DMS 273 (cell line): Measurements from ENCODE around the gene SDC3.
A peak's percentile ranks its signal among the peaks of the same experiment; 100 is the strongest.

ENCODE experiments used
- DNase-seq: peaks from one replicate; lab custom pipeline; 2025; ENCODE audit not compliant: unreplicated experiment; lab: John Stamatoyannopoulos, UW

The SDC3 gene

DNA sequence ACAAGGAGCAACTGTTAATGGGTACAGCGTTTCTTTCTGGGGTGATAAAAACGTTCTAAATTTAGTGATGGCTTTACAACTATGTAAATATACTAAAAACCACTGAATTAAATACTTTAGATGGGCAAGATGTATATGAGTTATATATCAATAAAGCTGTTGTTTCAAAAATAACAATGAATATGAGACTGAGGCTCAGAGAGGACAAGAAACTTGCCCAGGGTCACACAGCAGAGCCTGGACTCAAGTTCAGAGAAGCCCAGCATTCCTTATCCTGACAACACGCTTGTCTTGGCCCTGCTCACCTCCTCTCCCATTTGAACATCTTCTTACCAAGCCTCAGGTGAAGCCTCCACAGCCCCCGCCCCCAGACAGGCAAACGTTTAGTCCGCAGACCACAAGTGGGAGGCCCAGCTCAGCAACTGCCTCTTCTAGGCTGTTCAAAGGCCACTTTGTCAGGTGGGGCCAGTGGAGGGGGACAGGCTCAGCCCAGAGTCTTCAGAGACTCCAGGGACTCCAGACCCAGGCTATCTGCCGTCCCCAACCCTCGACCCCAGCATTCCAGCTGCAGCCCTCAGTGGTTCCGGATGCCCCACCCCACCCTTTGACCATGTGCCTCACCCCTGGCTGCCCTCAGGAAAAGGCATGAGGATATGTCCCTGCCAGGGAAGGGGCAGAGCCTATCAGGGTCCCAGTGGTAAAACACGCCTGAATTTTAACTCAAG, 17.9 kb downstream of the SDC3 start:
- no peak for DNase-seq

DNA sequence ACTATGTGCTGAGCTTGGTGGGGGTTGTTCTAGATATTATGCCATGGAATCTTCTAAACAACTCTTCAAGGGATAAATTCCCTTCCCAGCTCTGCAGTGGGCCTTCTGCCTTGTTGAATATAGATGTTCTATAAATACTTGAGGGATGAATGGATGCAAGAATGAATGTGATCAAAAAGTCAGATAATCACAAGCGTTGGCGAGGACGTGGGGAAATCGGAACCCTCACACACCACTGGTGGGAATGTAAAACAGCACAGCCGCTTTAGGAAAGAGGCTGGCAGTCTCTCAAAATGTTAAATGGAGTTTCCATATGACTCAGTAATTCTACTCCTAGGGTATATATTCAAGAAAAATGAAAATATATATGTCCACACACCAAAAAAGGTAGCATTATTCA, 19.0 kb downstream of the SDC3 start:
- no peak for DNase-seq

DNA sequence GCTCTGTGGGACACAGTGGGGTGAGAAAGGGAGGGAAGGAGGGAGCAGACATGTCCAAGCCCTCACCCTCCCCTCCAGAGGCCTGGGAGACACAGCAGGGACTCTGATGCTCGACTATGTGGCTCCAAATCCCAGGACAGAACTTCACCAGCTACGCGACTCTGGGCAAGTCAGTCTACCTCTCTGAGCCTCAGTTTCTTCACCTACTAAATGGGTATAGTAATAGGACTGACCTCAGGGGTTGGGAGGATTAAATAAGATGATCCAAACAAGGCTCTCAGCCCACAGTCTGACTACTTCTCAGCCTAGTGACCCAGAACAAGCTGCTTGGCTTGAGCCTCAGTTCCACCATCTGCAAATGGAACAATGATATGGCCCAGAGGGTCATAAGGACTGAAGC, 19.6 kb downstream of the SDC3 start:
- no peak for DNase-seq

DNA sequence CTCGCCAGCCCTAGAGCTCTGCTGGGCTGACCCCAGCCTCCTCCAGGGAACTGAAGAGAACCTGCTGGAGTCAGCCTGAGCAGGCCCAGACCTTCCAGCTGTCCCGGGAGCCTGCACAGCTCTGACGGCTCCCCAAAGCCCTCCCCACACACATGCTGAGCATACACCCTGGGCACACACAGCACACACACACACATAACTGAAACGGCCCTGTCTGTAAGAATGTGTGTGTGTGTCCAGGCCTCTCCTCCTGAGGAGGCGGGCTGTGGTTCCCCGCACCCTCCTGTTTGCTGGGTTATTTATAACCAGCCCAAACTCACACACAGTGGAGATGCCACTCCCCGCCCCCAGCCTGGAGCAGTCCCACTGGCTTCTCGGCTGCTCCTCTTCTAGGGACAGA, 20.2 kb downstream of the SDC3 start:
- DNase-seq = peak; percentile 73

DNA sequence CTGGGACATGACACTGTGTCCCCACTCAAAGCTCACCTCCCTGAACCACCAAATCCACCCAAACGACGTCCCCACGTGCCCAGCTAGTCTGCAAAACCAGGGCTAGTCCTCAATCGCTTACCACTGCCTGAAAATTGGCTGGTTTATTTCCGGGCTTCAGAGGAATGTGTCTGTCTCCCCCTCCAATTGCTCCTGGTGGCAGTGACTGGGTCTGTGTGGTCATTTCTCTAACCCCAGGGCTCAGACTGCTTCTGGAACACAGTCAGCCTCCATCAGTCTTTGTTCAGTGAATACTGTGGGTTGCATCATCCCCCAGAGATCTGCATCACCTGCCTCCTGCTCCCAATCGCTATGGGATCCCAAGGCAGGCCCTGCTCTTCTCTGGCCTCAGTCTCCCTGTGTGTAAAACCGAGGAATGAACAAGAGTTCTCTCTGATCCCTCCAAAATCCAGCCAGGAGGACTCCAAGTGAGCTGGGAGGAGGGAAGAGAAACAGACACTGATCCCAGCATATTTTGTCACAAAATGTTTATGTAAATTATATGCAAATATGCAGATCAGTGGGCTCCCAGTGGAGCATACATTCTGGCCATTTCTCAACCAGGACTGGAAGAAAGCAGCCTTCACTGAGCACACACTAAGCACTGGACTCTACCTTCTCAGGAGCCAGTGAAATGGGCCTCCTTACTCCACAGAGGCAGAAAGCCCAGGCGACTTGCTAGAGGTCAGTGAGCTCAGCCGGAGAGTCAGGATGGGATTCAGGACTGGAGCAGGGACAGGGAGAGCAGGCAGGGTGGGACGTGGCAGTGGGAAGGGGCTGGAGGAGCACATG, 20.9 kb downstream of the SDC3 start:
- no peak for DNase-seq

DNA sequence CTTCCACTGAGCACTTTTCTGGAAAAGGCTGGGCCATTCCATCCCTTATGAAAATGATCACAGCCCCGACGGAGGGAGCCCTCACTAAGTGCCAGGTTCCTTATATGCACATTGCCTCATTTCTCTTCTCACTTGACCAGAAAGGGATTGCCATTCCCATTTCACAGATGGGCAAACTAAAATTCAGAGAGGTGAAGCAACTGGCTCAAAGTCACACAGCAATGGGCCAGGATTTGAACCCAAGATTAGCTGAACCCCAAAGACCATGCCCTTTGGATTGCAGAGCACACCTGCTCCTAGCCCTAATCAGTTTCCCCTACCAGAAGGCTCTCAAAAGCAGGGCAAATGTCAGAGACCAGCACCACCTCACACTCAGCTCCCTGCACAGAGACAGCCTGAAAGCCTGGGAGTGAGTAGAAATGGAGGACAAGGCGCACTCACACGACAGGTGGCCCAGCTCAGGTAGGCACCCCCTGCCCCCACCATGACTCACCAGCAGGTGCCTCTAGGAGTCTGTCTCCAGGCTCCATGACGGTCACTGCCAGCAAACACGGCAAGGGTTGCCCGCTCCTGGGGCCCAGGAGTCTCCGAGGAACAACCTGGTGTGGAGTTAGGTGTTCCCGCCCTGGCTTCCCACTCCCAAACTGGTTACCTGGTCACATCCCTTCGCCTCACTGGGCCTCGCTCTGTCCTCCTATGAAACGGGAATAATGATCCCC, 21.7 kb downstream of the SDC3 start:
- no peak for DNase-seq

DNA sequence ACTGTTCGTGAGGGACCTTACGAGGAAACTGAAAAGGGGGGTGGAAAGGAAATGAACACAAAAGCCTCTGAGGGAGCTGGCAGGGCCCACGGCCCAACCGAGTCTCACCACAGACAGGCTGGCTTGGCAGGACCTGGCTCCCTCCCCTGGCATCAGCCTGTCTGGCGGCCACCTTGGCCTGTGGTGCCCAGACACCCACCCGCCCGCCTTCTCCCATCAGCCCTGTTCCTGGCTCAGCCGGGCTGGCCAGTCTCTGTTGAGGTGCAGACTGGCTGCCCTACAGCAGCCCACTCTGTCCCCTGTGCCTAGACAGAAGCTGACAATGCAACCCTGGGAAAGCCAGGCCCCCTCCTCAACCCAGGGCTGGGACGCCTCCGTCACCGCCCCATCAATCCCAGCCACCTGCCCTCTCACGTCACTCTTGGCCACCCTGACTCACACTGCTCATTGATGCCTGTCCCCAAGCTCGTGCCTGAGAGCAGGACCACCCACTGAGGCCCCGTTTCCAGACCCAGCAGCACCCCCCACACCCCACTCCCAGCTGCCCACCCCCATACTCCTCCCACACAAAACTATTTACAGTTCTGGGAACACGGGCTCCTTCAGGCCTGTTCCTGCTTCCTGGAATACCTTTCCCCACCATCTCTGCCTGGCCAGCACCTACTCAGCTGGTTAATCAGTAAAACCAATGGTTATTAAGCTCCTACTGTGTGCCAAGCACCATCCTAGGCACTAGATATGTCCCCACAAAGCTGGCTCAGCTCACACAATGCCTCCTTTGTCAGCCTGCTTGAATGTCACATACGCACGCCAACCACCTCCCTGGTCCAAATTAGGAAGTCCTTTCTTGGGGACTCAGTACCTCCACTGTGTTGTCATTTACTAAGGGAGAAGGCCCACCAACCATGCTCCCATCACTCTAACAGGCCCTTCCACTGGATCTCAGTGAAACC, 22.7 kb downstream of the SDC3 start:
- no peak for DNase-seq

DNA sequence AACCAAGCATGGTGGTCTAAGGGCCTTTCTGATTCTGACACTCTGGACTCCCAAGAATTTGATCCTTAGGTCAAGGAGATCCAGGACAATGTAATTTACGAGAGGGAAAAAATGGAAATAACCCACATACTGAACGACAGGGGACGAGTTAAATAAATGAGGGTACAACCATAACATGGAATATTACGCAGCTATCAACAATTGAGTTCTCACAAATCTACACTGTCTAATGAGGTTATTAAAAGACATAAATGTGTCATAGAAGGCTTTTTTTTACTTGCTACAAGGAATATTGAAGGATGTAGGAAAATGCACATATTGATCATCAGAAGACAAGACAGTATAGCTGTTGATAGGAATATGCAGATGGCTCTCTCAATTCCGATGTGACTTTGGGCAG, 23.8 kb downstream of the SDC3 start:
- DNase-seq = no peak

DNA sequence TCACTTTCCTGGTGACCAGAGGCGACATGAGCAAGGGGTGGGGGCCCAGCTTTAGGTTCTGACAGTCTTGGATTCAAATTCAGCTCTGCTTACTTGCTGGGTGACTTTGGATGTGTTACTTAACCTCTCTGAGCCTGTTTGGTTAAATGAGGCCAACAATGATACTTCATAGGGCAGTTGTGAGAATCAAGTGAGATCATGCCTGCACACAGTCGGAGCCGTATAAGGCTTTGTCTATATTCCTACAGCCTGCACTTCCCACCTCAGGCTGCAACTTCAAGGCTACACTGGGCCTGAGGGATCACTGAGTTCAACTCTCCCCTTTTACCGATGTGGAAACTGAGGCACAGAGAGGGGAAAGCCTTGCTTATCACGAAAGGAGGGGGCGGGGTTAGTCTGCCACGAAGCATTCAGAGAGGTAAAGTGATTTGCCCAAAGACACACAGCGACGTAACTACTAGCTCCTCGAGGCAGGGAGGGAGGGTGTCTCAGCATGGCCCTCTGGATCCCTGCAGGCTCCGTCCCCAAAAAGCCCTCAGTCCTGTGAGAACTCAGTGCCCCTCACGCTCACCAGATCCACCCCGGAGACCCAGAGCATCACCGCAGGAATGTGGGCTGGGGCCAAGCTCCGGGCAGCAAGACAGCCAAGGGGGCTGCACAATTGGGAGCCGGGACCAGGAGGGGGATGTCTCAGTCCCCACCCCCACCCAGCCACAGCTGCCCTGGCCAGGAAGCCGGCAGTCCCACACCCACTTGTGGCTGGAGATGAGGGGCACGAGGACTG, 25.0 kb downstream of the SDC3 start:
- no peak for DNase-seq

DNA sequence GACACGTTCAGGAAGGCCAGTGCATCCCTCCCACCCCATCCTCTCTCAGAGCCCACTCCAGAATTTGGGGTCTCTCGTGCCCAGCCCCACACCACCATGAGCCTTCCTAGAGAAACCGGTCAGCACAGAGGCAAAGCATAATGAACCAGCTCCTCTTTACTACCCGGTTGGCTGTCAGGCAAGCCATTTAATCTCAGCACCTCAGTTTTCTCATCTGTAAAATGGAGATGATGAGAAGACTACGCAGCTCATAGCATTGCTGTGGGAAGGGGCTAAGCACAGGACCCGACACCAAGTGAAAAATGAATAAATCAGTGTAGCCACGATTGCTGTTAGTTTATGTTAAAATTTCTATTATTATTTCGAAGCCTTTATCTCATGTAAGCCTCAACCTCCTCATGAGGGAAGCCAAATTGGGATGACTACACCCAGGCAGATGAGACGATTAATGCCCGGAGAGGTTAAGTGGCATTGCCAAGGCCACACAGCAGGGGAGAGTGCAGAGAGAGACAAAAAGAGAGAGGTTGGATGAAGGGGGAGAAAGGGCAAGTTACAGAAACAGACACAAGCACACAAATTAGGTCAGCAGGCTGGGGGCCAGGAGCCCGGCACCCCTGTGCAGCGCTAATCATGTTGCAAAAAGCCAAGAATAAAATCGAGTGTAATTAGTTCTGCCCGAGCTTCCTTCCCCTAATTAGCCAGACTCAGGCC, 25.7 kb downstream of the SDC3 start:
- DNase-seq = no peak

DNA sequence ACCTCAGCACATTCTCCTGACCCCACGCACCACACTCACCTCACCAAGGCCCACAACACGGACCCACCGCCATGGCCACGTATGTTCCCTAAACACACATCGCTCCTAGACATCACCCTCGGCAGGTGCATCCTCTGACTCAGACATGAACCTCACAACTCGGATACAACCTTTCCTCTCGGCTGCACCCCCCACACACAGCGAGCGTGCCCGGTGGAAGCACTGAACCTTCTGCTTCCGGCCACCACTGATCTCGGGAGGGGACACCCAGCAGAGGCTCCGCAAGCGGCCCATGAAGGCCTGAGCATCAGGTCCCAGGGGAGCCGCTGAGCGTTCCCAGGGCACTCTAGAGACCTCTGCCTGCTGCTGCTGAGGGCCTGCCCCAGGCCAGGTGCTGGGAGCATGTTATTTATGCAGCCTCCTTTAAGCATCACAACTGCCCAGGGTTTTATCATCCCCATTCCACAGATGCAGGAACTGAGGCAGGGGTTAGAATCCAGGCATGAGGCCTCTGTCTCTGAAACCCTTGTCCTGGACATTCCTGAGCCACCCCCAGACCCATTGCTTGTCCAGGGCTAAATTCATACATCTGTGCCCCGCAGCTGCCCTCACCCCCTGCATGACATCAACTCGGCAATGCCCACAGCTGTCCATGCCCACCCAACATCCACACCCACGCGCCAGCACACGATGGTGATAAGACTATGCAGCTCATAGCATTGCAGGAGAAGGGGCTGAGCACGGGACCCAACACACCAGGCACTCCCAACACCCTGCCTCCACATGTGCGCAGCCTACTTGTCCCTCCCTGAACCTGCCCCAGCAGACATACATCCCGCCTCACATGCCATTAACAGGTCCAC, 27.0 kb downstream of the SDC3 start:
- DNase-seq = no peak

DNA sequence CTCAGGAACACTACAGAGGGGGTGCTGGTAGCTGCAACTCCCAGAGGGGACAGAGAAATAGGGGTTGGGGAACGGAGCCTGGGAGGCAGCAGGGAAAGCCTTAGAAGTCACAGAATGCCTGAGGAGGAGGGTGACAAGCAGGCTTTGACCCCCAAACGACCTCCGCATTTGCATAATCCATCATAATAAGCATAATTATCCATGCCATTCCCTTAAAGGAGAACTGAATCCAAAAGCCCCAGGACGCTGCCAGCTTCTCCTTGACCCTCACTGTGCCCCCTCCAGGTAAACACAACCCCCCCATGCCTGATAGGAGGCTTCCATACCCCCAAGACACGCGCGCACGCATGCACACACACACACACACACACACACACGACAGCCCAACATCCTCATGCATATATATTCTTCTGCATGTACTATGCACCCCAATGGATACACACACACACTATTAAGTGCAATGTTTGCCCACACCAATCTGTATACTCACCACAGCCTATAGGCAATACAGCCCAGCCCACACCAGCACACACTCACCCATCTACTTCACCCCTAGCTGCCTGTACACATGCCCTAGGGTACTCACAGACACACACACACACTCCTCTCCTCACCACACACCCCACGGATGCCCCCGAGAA, 27.8 kb downstream of the SDC3 start:
- no peak for DNase-seq

DNA sequence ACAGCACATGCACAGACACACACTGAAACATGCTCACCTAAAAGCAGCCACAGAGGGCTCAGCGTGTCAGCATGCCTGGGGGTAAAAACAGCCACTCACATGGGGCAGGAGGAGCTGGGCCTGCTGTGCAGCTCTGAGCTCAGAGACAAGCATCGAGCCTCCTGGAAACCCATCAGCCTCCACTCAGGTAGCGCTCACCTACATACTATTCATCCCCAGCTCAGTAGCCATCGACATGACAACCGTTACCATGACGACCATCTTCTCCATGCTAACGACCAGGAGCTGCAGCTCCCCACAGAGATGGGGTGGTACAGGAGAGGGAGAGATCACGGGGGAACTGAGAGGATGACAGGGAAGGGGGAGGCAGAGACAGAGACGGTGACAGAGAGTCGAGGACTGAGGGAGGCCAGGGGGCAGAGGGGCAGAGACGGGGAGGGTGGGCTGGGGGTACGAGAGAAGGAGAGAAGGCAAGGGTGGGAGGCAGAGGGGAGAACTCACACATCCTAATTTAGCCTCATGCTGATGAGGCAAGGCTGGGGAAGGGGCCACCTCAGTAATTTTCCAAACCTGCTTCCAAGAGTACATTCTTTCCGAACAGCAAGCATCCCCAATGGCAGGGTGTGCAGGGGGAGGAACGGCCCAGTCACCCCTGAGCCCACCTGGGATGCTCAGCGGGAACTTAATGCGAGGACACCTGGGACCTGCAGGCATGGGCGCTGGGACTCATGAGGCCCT, 28.4 kb downstream of the SDC3 start:
- DNase-seq = peak; percentile 50

DNA sequence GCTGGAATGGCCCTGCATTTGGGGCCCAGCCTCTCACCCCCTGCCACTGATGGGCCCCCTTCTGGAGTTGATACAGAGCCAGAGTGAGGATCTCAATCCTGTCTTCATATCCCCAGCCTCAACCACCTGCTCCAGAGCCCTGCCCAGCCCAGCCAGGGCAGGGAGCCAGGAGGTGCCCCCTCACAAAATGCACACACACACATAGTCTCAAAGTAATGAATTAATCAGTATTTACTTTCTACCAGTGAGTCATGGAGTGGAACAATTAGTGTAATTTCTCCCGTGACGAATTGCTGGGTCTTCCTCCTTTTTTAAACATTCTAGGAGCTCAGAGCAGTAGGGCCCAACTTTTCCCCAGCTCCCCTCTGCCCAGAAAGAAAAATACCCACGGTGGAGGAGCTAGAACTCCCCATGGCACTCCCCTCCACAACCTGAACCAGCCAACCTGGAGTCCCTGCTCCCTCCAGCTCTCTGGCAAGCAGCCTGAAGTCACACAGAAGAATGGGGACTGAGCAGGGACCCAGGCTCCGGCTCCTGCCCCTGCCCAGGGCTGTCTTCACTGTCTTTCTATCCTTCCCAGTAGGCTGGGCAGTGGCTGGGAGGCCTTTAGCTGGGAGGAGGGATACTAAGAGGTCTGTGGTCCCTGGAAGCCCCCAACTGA, 29.3 kb downstream of the SDC3 start:
- DNase-seq = peak; percentile 62

DNA sequence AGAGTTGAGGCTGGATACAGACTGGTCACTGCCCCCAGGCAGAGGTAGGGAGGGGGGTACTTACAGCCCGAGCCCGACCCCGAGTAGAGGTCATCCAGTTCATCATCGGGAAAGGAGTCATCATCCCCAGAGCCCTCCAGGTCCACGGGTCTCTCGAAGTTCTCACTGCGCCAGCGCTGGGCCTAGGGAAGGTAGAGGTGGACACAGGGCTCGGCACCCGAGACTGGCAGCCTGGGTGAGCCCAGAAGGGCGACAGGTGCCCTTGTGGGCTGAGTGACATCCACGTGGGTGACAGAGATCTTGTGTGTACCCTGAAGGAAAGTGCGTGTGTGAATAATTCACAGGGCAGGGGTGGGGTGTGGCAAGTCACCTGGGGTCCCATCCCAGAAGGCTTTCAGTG, 30.0 kb downstream of the SDC3 start:
- DNase-seq = no peak

DNA sequence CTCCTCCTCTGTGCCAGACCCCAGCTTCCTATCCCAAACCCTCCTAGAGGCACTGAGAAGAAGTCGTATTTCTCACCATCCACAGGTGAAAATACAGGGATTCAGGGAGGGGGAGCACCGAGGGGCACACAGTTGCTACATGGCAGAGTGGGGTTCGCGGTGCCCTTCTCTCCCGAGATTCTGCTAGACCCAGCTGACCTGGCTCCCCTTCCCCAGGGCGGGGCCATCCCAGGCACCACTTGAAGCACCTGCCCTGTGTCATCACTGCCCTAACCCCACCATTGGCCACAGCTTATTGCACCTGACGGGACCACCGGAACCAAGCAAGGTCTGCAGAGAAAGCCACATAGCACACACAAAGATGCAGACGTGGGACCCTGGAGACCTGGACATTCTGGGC, 30.5 kb downstream of the SDC3 start:
- no peak for DNase-seq
